Erythroblast (primary cell): ENCODE measurements around the gene PARP4.
"Not testable (repeated sequence)": the region's sequence is repeated elsewhere in the genome, so short reads cannot be mapped to it uniquely, and the experiment has no call there.

ENCODE experiments used
- GATA1 ChIP-seq: IDR thresholded peaks from 2 replicates; pipeline ENCODE4 v1.6.1; 2011; ENCODE audit warnings: low read depth, mild to moderate bottlenecking, control low read depth, low read length, moderate library complexity
- POLR2A ChIP-seq: IDR thresholded peaks from 2 replicates; pipeline ENCODE4 v1.6.1; 2011; ENCODE audit warnings: mild to moderate bottlenecking, low read length

- TF ChIP-seq POLR2A, GATA1: not testable (repeated sequence)
Observed at GRCh38 chr13:24486017-24486657, 26.4 kb downstream of the PARP4 start.
